CD4-positive, alpha-beta T cell treated with Interleukin-4 for 4 hours (primary cell): ENCODE measurements around the gene PLOD1.
"Not testable (repeated sequence)": the region's sequence is repeated elsewhere in the genome, so short reads cannot be mapped to it uniquely, and the experiment has no call there.

ENCODE experiments used
- DNase-seq: peaks from one replicate; pipeline ENCODE4 v3.0.0-alpha.2; 2020

Gene PLOD1

GRCh38 chr1:11913291-11913690 lies 21.2 kb upstream of the PLOD1 start:
- DNase-seq, result no peak

- DNase-seq, result no peak
Measured at GRCh38 chr1:11914024-11914423, 20.5 kb upstream of the PLOD1 start.

DNA sequence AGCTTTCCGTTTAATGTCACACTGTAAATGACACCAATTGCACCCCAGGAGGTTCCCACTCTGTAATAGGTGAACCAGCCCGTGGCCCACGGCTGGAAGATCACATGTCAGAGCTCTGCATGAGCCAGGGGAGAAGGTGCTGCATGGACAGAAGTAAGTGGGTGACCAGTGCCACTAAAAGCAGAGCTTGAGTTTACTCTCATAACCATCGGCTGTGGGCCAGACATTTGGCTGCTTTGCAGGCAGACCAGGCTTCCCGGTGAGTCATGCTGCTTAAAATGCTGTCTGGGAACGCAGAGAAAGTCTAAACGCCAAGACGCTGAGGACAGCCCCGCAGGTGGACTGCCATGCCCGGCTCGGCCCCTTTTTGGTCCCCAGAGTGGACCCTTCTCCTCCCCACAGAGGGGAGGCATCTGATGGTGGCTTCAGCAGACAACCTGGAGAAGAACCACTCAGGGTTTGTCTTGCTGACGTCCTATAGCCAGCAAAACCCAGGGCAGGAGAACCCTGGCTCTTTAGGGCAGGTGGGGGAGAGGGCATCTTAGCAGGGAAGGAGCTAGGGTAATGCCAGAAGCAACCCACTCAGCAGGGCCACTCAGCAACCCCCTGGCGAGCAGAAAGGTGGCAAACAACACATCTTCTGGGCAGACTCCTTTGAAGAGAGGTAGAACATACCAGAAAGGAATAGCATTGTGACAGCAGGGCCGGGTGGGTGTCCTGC lies 15.6 kb upstream of the PLOD1 start:
- no peak for DNase-seq

DNA sequence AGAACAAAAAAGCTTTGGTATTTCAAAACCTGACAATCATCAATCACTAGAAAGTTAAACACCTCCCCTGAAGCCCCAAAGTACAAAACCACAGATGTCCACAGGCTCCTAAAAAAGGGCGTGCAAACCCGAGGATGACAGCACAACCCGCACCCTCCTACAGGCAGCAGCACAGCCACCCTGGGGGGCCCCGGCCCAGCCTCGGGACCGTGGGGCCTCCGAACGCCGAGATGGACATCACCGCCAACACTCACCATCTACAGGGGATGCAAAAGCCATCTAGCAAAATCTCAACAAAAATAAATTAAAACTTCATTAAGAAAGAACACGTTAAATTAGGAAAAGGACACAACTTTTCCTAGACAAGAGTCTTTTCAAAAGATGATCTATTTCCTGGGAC lies 14.9 kb upstream of the PLOD1 start:
- DNase-seq, result no peak

- no peak for DNase-seq
Measured at GRCh38 chr1:11920239-11920903, 14.1 kb upstream of the PLOD1 start.

- DNase-seq, result no peak
Measured at GRCh38 chr1:11921022-11921421, 13.5 kb upstream of the PLOD1 start.

DNA sequence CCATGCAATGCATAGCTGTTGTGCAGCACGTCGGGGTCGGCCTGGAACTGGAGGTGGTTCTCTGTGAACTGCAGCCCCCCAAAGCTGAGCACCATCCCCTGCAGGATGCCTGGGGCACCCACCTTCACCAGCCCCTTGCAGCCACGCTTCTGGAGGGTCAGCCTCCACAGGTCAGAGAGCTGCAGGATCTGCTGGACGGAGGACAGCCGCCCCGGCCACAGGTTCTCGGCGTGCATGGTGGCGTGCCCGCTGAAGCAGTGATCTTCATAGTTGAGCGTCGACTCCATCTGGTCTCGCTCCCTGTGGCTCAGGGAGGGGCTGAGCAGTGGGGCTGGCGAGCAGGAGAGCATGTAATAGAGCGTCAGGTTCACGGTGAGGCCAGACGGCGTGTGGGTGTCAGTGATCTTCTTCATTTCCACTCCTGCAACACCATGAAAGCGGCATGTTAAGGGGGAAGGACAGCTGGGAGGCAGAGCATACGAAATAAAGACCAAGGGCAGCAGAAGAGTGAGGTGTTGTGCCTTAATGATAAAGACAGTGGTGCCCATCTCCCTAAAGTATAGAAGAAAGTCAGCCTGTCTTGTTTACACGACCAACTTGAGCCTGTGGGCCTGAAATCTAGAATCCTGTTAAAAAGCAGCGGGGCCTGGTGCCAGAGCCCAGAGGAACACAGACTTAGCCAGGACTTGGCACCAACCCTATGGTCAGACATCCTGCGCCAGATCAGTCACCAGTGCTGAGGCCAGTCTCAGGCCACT lies 11.3 kb upstream of the PLOD1 start:
- DNase-seq, result no peak

GRCh38 chr1:11923827-11924113 lies 10.7 kb upstream of the PLOD1 start:
- no peak for DNase-seq

- DNase-seq, result no peak
Measured at GRCh38 chr1:11924334-11925195, 10.0 kb upstream of the PLOD1 start.

- DNase-seq, result not testable (repeated sequence)
Measured at GRCh38 chr1:11925196-11925937, 9.2 kb upstream of the PLOD1 start.

DNA sequence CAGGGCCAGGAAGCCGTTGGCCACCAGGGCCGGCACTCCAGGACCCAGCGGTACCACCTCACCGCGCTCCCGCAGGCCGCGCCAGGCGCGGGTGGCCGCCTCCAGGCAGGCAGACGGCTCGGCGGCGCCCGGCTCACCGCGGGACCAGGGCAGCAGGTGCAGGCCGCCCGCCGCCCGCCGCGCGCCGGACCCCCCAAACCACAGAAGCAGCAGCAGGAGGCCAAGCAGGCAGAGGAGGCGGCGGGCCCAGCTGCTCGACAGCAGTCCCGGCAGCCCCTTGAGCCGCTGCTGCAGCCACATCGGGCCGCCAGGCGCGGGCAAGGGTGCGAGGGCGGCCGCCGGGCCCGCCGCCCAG lies 8.6 kb upstream of the PLOD1 start:
- no peak for DNase-seq

DNA sequence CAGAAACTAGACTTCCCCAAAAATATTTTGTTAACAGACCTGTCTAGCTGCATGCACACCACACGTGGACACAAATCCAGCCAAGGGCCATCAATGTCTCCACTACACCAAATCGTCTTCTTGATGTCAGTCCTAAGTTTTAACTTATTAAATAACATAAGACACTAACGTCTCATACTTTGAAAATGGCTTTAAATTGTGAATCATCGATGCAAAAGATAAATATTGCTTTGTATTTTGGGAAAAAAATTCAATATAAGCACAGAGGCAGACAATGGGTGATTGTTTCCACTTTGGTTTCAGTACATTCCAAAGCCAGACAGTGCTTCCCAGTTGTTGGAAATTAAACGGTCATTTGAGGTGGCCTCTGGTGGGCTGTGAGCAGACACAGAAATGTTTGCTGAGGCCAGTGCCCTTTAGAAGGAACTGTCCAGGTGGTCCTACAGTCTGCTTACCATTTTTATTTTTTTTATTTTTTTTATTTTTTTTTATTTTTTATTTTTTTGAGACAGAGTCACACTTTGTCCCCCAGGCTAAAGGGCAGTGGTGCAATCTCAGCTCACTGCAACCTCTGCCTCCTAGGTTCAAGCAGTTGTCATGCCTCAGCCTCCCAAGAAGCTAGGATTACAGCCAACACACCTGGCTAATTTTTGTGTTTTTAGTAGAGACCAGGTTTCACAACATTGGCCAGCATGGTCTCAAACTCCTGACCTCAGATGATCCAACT lies 6.5 kb upstream of the PLOD1 start:
- no peak for DNase-seq

GRCh38 chr1:11929849-11930248 lies 4.7 kb upstream of the PLOD1 start:
- DNase-seq, result no peak

DNA sequence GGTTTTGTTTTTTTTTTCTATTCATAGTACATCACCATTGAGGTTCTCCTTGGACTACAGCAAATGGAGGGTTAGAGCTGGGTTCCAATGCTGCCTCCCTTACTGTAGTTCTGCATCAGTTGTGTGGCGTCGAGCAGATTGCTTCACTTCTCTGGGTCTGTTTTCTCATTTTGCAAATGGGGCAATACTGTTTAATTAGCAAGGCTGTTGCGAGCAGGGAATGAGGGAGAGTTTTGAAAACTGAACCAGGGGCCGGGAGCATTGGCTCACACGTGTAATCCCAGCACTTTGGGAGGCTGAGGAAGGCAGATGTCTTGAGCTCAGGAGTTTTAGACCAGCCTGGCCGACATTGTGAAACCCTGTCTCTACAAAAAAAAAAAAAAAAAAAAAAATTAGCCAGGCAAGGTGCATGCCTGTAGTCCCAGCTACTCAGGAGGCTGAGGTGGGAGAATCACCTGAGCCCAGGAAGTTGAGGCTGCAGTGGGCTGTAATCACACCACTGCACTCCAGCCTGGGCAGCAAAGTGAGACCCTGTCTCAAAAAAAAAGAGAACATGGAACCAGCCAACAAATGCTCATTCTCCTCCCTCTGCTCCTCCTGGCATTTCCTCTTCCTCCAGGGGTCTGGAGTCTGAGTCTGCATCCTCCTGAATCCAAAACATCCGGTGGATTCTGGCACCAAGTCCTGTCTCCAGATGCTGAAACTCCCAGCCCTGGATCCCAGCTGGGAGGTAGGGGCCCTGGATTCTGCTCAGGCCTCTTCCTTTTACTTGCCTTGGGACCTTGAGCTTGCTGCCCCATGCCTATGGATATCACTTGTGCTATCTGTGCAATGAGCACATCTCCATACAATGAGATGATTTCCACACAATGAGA lies 3.7 kb upstream of the PLOD1 start:
- no peak for DNase-seq

- no peak for DNase-seq
Measured at GRCh38 chr1:11931845-11932244, 2.7 kb upstream of the PLOD1 start.

- DNase-seq, result no peak
Measured at GRCh38 chr1:11935057-11935412, 518 bp downstream of the PLOD1 start.

GRCh38 chr1:11935733-11936132 lies 1.2 kb downstream of the PLOD1 start:
- not testable (repeated sequence) for DNase-seq

DNA sequence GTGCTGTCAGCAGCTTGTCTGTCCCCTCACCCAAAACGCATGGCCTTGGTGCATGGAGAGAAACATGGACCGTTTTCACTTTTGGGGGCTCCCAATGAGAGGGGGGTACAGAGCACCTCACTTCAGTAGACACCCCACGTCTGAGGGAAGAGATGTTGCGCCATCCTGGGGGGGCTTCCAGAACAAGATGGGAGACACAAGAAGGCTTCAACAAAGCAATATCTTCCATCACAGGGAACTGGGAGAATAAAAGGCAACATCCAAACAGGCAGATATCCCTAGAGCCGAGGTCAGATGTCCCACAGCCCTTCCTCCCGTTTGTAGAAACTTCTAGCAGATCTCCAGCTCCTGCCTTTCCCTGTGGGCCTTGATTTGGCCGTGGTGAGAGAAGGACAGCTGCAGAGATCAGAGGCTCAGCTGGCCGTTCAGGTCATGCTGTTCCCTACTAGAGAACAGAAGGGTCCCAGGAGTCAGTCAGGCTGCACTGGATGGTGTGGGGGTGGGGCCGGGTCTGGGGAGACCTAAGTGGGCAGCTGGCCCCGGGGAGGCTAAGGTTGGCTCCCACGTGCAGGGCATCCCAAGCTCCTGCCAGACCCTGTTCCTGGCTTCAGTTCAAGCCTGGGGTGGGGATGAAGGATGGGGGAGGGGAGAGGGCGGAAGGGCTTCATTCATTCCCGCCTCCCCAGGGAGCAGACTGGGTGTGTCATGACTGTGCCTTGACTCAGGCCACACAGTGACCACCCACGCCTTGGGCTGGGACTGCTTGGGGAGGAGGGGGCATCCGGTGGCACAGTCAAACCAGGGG lies 4.4 kb downstream of the PLOD1 start:
- DNase-seq, result no peak

DNA sequence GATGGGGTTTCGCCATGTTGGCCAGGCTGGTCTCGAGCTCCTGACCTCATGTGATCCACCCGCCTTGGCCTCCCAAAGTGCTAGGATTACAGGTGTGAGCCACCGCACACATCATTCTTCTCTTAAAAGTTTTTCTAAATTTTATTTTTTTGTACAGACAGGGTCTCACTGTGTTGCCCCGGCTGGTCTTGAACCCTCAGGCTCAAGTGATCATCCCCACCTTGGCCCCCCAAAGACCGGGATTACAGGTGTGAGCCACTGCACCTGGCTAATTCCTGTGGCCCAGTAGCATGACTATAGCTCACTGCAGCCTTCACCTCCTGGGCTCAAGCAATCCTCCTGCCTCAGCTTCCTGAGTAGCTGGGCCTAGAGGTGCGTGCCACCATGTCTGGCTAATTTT lies 5.3 kb downstream of the PLOD1 start:
- DNase-seq, result not testable (repeated sequence)
